Upper lobe of left lung (tissue), 6 donors: Measurements from ENCODE around the gene CRYGA. TPM values are rescaled to one million over a fixed set of nuclear protein-coding genes. Genes with fewer than 3 reads are reported as not detected.

Source experiments
- ATAC-seq, 2 donors: fragments of 200-7000 bp; cut with Tn5 transposase; one replicate each; pipeline ENCODE4 v1.9.1; 2022; ENCODE audit warnings: mild to moderate bottlenecking in 2 of 2, moderate library complexity in 2 of 2; ENCODE audit not compliant: low FRiP score in 2 of 2
- DNase-seq, 2 donors: peaks; one replicate each; pipeline ENCODE4 v3.0.0-alpha.2; 2019 to 2020
- H3K27ac ChIP-seq, 4 donors: fragments of 200-600 bp; sonication (generic); one replicate each; pipeline ENCODE4 v1.5.1; 2016 to 2019
- H3K27me3 ChIP-seq, 4 donors: fragments of 200-600 bp; sonication (generic); one replicate each; pipeline ENCODE4 v1.5.1; 2017 to 2019
- H3K36me3 ChIP-seq, 4 donors: fragments of 200-600 bp; sonication (generic); one replicate each; pipeline ENCODE4 v1.5.1; 2016 to 2019
- H3K4me1 ChIP-seq, 4 donors: fragments of 200-600 bp; sonication (generic); one replicate each; pipeline ENCODE4 v1.5.1; 2018 to 2019
- H3K4me3 ChIP-seq, 4 donors: fragments of 200-600 bp; sonication (generic); one replicate each; pipeline ENCODE4 v1.5.1; 2017 to 2019; ENCODE audit warnings: mild to moderate bottlenecking in 2 of 4, moderate library complexity in 1 of 4
- H3K9me3 ChIP-seq, 4 donors: fragments of 200-600 bp; sonication (generic); one replicate each; pipeline ENCODE4 v1.5.1; 2018 to 2019
- EP300 ChIP-seq, 4 donors: sonication (generic); formaldehyde crosslinking; IDR thresholded peaks; one replicate each; pipeline ENCODE4 v1.5.1; 2017; ENCODE audit warnings: antibody characterized with exemption in 4 of 4, control low read depth in 2 of 4
- POLR2A ChIP-seq, 4 donors: fragments of 450-650 bp; IDR thresholded peaks; one replicate each; pipeline ENCODE4 v1.5.1; 2016 to 2017; ENCODE audit warnings: antibody characterized with exemption in 4 of 4, mild to moderate bottlenecking in 2 of 4
- POLR2AphosphoS5 ChIP-seq, 2 donors: sonication (generic); formaldehyde crosslinking; IDR thresholded peaks; one replicate each; pipeline ENCODE4 v1.5.1; 2017; ENCODE audit warnings: antibody characterized with exemption in 2 of 2
- WGBS, 2 donors: methylation state at CpG; one replicate each; pipeline ENCODE4 v1.1.5; 2017 to 2018; 5-methylcytosine and 5-hydroxymethylcytosine counted together
- total RNA-seq, 6 donors: library from RNA; depleted of rRNA in 4 of 6; stranded (reverse); fragments of >200 nt in 4 of 6; gene quantifications; one replicate each; pipeline versions ENCODE4 v1.1.0 to v1.2.1, GENCODE V29; 2016 to 2021
- TF ChIP-seq, protein P1 (sequence below), 6 experiments: fragments of 450-650 bp in 4 of 6; fragments of 200-600 bp in 2 of 6; sonication (generic) in 2 of 6; IDR thresholded peaks; one replicate each; pipeline ENCODE4 v1.5.1; 2016 to 2019; ENCODE audit warnings: antibody characterized with exemption in 6 of 6
- donor health status: DM: no; HTN: no; CAD: no; lungs with moderate emphysema.
- donor health status: DM: no; HTN: yes; CAD: no; lungs with severe emphysema.

Gene CRYGA
- total RNA-seq, 6 donors from 2014 or later = not detected

GRCh38 chr2:208204166-208204565 lies 40.8 kb upstream of the CRYGA start:
- 53 to 54% methylated on average over 5 of the region's 5 CpGs for WGBS, 2 donors
- ATAC-seq = no peak
- no peak for DNase-seq
- Histone ChIP-seq H3K27me3 (no peaks in the 10 kb centered on the region), H3K27ac (no peak overlapping the region), H3K9me3 (no peaks in the 10 kb centered on the region), H3K4me3 (no peak overlapping the region), H3K36me3 (no peaks in the 10 kb centered on the region), H3K4me1 (no peaks in the 10 kb centered on the region)
- TF ChIP-seq POLR2A (IDR thresholded peaks at IDR 0.05) (no peak), POLR2AphosphoS5 (IDR thresholded peaks at IDR 0.05) (no peak), EP300 (IDR thresholded peaks at IDR 0.05) (no peak)
- TF ChIP-seq, protein P1, sequence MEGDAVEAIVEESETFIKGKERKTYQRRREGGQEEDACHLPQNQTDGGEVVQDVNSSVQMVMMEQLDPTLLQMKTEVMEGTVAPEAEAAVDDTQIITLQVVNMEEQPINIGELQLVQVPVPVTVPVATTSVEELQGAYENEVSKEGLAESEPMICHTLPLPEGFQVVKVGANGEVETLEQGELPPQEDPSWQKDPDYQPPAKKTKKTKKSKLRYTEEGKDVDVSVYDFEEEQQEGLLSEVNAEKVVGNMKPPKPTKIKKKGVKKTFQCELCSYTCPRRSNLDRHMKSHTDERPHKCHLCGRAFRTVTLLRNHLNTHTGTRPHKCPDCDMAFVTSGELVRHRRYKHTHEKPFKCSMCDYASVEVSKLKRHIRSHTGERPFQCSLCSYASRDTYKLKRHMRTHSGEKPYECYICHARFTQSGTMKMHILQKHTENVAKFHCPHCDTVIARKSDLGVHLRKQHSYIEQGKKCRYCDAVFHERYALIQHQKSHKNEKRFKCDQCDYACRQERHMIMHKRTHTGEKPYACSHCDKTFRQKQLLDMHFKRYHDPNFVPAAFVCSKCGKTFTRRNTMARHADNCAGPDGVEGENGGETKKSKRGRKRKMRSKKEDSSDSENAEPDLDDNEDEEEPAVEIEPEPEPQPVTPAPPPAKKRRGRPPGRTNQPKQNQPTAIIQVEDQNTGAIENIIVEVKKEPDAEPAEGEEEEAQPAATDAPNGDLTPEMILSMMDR (IDR thresholded peaks at IDR 0.05) = no peak

- WGBS, 2 donors = 79 to 83% methylated on average over 3 of the region's 3 CpGs
- ATAC-seq = no peak
- DNase-seq = no peak
- Histone ChIP-seq H3K4me3 (no peak overlapping the region), H3K4me1 (no peaks in the 10 kb centered on the region), H3K27ac (no peak overlapping the region), H3K36me3 (no peaks in the 10 kb centered on the region), H3K9me3 (no peaks in the 10 kb centered on the region), H3K27me3 (no peaks in the 10 kb centered on the region)
- TF ChIP-seq EP300 (IDR thresholded peaks at IDR 0.05) = no peak
- TF ChIP-seq POLR2AphosphoS5 (IDR thresholded peaks at IDR 0.05) = no peak
- TF ChIP-seq, protein P1 (IDR thresholded peaks at IDR 0.05) = no peak
- TF ChIP-seq POLR2A (IDR thresholded peaks at IDR 0.05) = no peak
Measured at GRCh38 chr2:208195531-208195930, 32.1 kb upstream of the CRYGA start.

GRCh38 chr2:208192611-208193236 lies 29.3 kb upstream of the CRYGA start:
- TF ChIP-seq, protein P1 (IDR thresholded peaks at IDR 0.05) = no peak
- no peak for TF ChIP-seq POLR2A (IDR thresholded peaks at IDR 0.05)
- Histone ChIP-seq H3K27ac (no peak overlapping the region), H3K4me1 (no peaks in the 10 kb centered on the region), H3K4me3 (no peak overlapping the region), H3K9me3 (no peaks in the 10 kb centered on the region), H3K27me3 (no peaks in the 10 kb centered on the region), H3K36me3 (no peaks in the 10 kb centered on the region)
- no peak for DNase-seq
- no peak for ATAC-seq
- 88 to 90% methylated on average over 8 of the region's 8 CpGs for WGBS, 2 donors

GRCh38 chr2:208189810-208190503 lies 26.6 kb upstream of the CRYGA start, which contains the start of gene C2orf80:
Gene C2orf80, minus strand, starts transcription at chr2:208190030. Its CDS starts 3,044 bp downstream, at chr2:208186986.
- Histone ChIP-seq H3K27ac (no peak within 1 kb of the TSS), H3K36me3 (no peaks in the 10 kb centered on the region), H3K4me1 (no peaks in the 10 kb centered on the region), H3K9me3 (no peaks in the 10 kb centered on the region), H3K27me3 (no peaks in the 10 kb centered on the region), H3K4me3 (no peak within 1 kb of the TSS)
- ATAC-seq (no peak), DNase-seq (no peak)
- 69 to 76% methylated on average over 10 of the region's 10 CpGs for WGBS, 2 donors
- TF ChIP-seq EP300 (IDR thresholded peaks at IDR 0.05) = no peak
- TF ChIP-seq, protein P1 (IDR thresholded peaks at IDR 0.05) = no peak
- no peak for TF ChIP-seq POLR2AphosphoS5 (IDR thresholded peaks at IDR 0.05)
- TF ChIP-seq POLR2A (IDR thresholded peaks at IDR 0.05) = no peak
